Measurements from ENCODE around the gene CDH23. TPM values are rescaled to one million over a fixed set of nuclear protein-coding genes. Genes with fewer than 3 reads are reported as not detected.

The CDH23 gene
- total RNA-seq, 4 donors from 2014 or later: 0.72 to 4.1 (median 2.2) TPM

- no peak for TF ChIP-seq EP300 (IDR thresholded peaks at IDR 0.05)
- no peak for TF ChIP-seq POLR2AphosphoS5 (IDR thresholded peaks at IDR 0.05)
- no peak for TF ChIP-seq CTCF (IDR thresholded peaks at IDR 0.05)
- TF ChIP-seq POLR2A (IDR thresholded peaks at IDR 0.05): no peak
- H3K36me3 ChIP-seq: no peaks in the 10 kb centered on the region
- DNase-seq (ENCODE audit: low spot score in 2 of 2): no peak
- H3K27me3 ChIP-seq: no peaks in the 10 kb centered on the region
- no peak overlapping the region for H3K27ac ChIP-seq
- WGBS: 72% methylated on average over 2 of the region's 2 CpGs
- no peaks in the 10 kb centered on the region for H3K4me1 ChIP-seq
- H3K4me3 ChIP-seq: no peak overlapping the region
- H3K9me3 ChIP-seq: no peaks in the 10 kb centered on the region
Measured at GRCh38 chr10:71368643-71369042, 28.1 kb upstream of the CDH23 start.

- Histone ChIP-seq H3K4me1 (no peaks in the 10 kb centered on the region), H3K27me3 (no peaks in the 10 kb centered on the region), H3K27ac (no peak overlapping the region), H3K4me3 (no peak overlapping the region), H3K36me3 (no peaks in the 10 kb centered on the region), H3K9me3 (no peaks in the 10 kb centered on the region)
- DNase-seq (ENCODE audit: low spot score in 2 of 2): no peak
- TF ChIP-seq POLR2A (IDR thresholded peaks at IDR 0.05) (no peak), EP300 (IDR thresholded peaks at IDR 0.05) (no peak), POLR2AphosphoS5 (IDR thresholded peaks at IDR 0.05) (no peak), CTCF (IDR thresholded peaks at IDR 0.05) (no peak)
- 86% methylated on average over 1 of the region's 1 CpG for WGBS
Measured at GRCh38 chr10:71369602-71370001, 27.1 kb upstream of the CDH23 start.

DNA sequence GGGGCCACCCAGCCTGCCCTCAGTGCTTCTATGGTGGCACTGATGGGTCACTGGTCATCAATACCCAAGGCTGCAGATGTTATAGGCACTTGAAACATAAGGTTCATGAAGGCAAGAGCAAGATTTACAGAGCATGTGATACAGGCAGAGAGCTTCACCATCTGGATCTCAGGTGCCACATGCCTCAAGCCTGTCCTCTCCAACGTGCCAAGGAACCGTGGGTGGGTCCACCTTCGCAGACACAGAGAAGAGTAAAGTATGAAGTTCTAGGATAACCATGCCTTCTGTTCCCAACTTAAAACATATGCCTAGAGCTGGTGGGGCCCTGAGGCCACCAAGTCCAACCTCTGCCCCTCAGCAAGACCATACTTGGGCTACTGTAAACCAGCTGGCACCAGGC lies 26.7 kb upstream of the CDH23 start:
- TF ChIP-seq EP300 (IDR thresholded peaks at IDR 0.05) (no peak), POLR2AphosphoS5 (IDR thresholded peaks at IDR 0.05) (no peak), CTCF (IDR thresholded peaks at IDR 0.05) (no peak), POLR2A (IDR thresholded peaks at IDR 0.05) (no peak)
- DNase-seq (ENCODE audit: low spot score in 2 of 2): no peak
- H3K4me3 ChIP-seq: no peak overlapping the region
- no peaks in the 10 kb centered on the region for H3K27me3 ChIP-seq
- no peak overlapping the region for H3K27ac ChIP-seq
- no peaks in the 10 kb centered on the region for H3K4me1 ChIP-seq
- WGBS: 60% methylated on average over 3 of the region's 3 CpGs
- H3K36me3 ChIP-seq: no peaks in the 10 kb centered on the region
- H3K9me3 ChIP-seq: no peaks in the 10 kb centered on the region

DNA sequence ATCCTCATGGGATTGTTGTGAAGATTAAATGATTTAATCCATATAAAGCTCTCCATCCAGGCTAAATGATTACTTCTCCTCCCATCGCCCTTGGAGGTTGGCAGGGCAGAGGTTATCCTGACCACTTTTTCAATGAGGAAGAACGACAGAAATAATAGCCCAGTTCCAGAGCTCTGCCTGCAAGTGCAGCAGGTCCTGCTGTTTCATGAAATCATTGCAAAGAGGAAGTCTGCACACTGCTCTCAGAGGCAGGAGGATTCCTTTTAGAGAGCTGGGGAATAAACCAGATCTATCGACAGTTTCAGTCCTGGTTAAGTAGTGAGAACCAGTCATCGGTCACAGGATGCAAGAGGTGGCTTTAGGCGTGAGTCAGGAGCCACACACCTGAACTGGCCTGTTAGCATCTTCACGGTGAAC lies 25.0 kb upstream of the CDH23 start:
- WGBS: 47% methylated on average over 2 of the region's 6 CpGs
- no peak overlapping the region for H3K27ac ChIP-seq

DNA sequence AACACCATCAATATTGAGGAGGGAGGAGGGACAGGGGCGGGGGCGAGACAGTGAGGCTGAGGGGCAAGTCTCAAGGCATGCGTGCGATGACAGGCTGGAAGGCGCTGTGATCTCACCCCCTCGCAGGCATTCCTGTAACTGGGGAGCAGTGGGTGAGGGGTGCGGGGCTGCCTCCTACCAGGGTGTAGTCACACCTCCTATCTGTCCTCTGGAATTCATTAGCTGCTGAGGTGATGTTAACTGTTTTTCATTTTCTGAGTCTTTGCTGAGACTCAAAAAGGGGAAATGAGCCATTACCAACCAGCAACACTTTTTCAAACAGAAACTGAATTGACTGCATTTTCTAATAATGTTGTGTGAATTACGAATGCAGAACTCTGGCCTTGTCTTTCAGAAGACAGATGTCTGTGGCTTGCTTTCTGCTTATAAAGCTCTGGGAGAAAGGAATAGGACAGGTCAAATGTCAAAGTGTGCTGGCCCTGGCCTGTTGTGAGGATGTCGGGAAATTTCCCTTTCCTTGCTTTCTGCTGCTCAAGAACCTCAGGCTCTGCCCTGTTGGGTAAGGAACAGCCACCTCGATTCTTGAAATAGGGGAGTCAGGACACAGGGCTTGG lies 23.7 kb upstream of the CDH23 start:
- no peak for DNase-seq (ENCODE audit: low spot score in 2 of 2)
- no peaks in the 10 kb centered on the region for H3K27me3 ChIP-seq

More for the DNA sequence above, 25.0 kb upstream of the CDH23 start:
- no peaks in the 10 kb centered on the region for H3K9me3 ChIP-seq
- H3K4me1 ChIP-seq: peaks cover 4% of the 10 kb centered on the region
- TF ChIP-seq POLR2AphosphoS5 (IDR thresholded peaks at IDR 0.05): no peak
- TF ChIP-seq CTCF (IDR thresholded peaks at IDR 0.05): no peak
- TF ChIP-seq EP300 (IDR thresholded peaks at IDR 0.05): no peak
- TF ChIP-seq POLR2A (IDR thresholded peaks at IDR 0.05): no peak
- no peak for DNase-seq (ENCODE audit: low spot score in 2 of 2)
- no peaks in the 10 kb centered on the region for H3K36me3 ChIP-seq
- H3K27me3 ChIP-seq: no peaks in the 10 kb centered on the region
- no peak overlapping the region for H3K4me3 ChIP-seq

More for the DNA sequence above, 23.7 kb upstream of the CDH23 start:
- WGBS: 63% methylated on average over 10 of the region's 10 CpGs
- Histone ChIP-seq H3K4me3 (no peak overlapping the region), H3K36me3 (no peaks in the 10 kb centered on the region), H3K27ac (no peak overlapping the region), H3K9me3 (no peaks in the 10 kb centered on the region), H3K4me1 (peaks cover 15% of the 10 kb centered on the region)
- TF ChIP-seq EP300 (IDR thresholded peaks at IDR 0.05) (no peak), CTCF (IDR thresholded peaks at IDR 0.05) (no peak), POLR2AphosphoS5 (IDR thresholded peaks at IDR 0.05) (no peak), POLR2A (IDR thresholded peaks at IDR 0.05) (no peak)

Data from suprapubic skin (tissue), 4 donors.